Skeletal muscle tissue (tissue), 4 donors: ENCODE results near the gene FBXO34. TPM values are rescaled to one million over a fixed set of nuclear protein-coding genes. Genes with fewer than 3 reads are reported as not detected.

Experiments
- H3K27ac ChIP-seq: one replicate; pipeline ENCODE4 v1.7.0; 2013; ENCODE audit warnings: mild to moderate bottlenecking, low read depth, low read length, inconsistent platforms
- H3K27me3 ChIP-seq, 3 donors: one replicate each; pipeline ENCODE4 v1.7.0; 2013; ENCODE audit warnings: low read length in 3 of 3; ENCODE audit not compliant: control insufficient read depth in 3 of 3, insufficient read depth in 3 of 3
- H3K36me3 ChIP-seq, 3 donors: one replicate each; pipeline ENCODE4 v1.7.0; 2013; ENCODE audit warnings: low read length in 3 of 3; ENCODE audit not compliant: control insufficient read depth in 3 of 3, insufficient read depth in 3 of 3
- H3K4me1 ChIP-seq, 3 donors: one replicate each; pipeline ENCODE4 v1.7.0; 2013; ENCODE audit warnings: low read length in 3 of 3, mild to moderate bottlenecking in 3 of 3; ENCODE audit not compliant: control insufficient read depth in 3 of 3, insufficient read depth in 3 of 3
- H3K4me3 ChIP-seq, 3 donors: one replicate each; pipeline ENCODE4 v1.7.0; 2013; ENCODE audit warnings: low read length in 3 of 3
- H3K9ac ChIP-seq, 3 donors: one replicate each; pipeline ENCODE4 v1.7.0; 2013; ENCODE audit warnings: low read length in 3 of 3, mild to moderate bottlenecking in 3 of 3, moderate library complexity in 2 of 3, low read depth in 1 of 3
- H3K9me3 ChIP-seq, 3 donors: one replicate each; pipeline ENCODE4 v1.7.0; 2013; ENCODE audit warnings: low read length in 3 of 3; ENCODE audit not compliant: control insufficient read depth in 3 of 3
- total RNA-seq: library from RNA; depleted of rRNA; stranded (reverse); fragments of >200 nt; gene quantifications from one replicate; pipeline ENCODE4 v1.2.3, GENCODE V29; 2014
- donor health status: Osteomylitis.

The FBXO34 gene
- total RNA-seq, 1 donor from 2014 or later: 24.5 TPM

GRCh38 chr14:55384536-55384935 is 113.3 kb downstream of the FBXO34 start:
- no peaks in the 10 kb centered on the region for H3K9me3 ChIP-seq
- H3K4me3 ChIP-seq: no peak overlapping the region
- H3K27me3 ChIP-seq: no peaks in the 10 kb centered on the region
- H3K9ac ChIP-seq: peak overlapping the region in 1 of 3 donors; percentile 68
- peaks cover 27 to 39% (median 30%) of the 10 kb centered on the region in 3 donors for H3K36me3 ChIP-seq
- peak overlapping the region; percentile 71 for H3K27ac ChIP-seq
- H3K4me1 ChIP-seq: peaks cover 15 to 49% (median 28%) of the 10 kb centered on the region in 3 donors

- H3K36me3 ChIP-seq: peaks cover 19 to 28% (median 27%) of the 10 kb centered on the region in 3 donors
- H3K27ac ChIP-seq: peak overlapping the region; percentile 71
- no peak overlapping the region for H3K4me3 ChIP-seq
Measured at GRCh38 chr14:55386037-55386808, 115.0 kb downstream of the FBXO34 start.

GRCh38 chr14:55387121-55387520 is 115.9 kb downstream of the FBXO34 start:
- Histone ChIP-seq H3K9me3 (no peaks in the 10 kb centered on the region), H3K36me3 (peaks cover 13 to 20% (median 20%) of the 10 kb centered on the region in 3 donors), H3K4me1 (peaks cover 15 to 43% (median 28%) of the 10 kb centered on the region in 3 donors), H3K27me3 (no peaks in the 10 kb centered on the region), H3K27ac (peak overlapping the region; percentile 71), H3K4me3 (no peak overlapping the region), H3K9ac (no peak overlapping the region)

More at GRCh38 chr14:55386037-55386808, 115.0 kb downstream of the FBXO34 start:
- H3K9ac ChIP-seq: no peak overlapping the region
- H3K27me3 ChIP-seq: no peaks in the 10 kb centered on the region
- H3K9me3 ChIP-seq: no peaks in the 10 kb centered on the region
- peaks cover 15 to 49% (median 28%) of the 10 kb centered on the region in 3 donors for H3K4me1 ChIP-seq

GRCh38 chr14:55388160-55388559 is 116.9 kb downstream of the FBXO34 start:
- no peaks in the 10 kb centered on the region for H3K9me3 ChIP-seq
- peaks cover 8 to 39% (median 21%) of the 10 kb centered on the region in 3 donors for H3K4me1 ChIP-seq
- peak overlapping the region; percentile 71 for H3K27ac ChIP-seq
- no peaks in the 10 kb centered on the region for H3K27me3 ChIP-seq
- H3K4me3 ChIP-seq: no peak overlapping the region
- no peak overlapping the region for H3K9ac ChIP-seq
- peaks cover 13 to 20% (median 20%) of the 10 kb centered on the region in 3 donors for H3K36me3 ChIP-seq

- Histone ChIP-seq H3K9me3 (no peaks in the 10 kb centered on the region), H3K4me1 (peaks cover 3 to 31% (median 9%) of the 10 kb centered on the region in 3 donors), H3K27me3 (no peaks in the 10 kb centered on the region), H3K9ac (no peak overlapping the region), H3K36me3 (peaks cover 13 to 25% (median 20%) of the 10 kb centered on the region in 3 donors), H3K4me3 (no peak overlapping the region), H3K27ac (peak overlapping the region; percentile 12)
Measured at GRCh38 chr14:55389330-55389729, 118.1 kb downstream of the FBXO34 start.

GRCh38 chr14:55398679-55399078 is 127.5 kb downstream of the FBXO34 start:
- H3K27ac ChIP-seq: peak overlapping the region; percentile 70
- no peaks in the 10 kb centered on the region for H3K9me3 ChIP-seq
- H3K9ac ChIP-seq: no peak overlapping the region
- peaks cover 4 to 15% (median 13%) of the 10 kb centered on the region in 3 donors for H3K36me3 ChIP-seq
- no peaks in the 10 kb centered on the region for H3K27me3 ChIP-seq
- no peak overlapping the region for H3K4me3 ChIP-seq
- peaks cover 9 to 12% (median 10%) of the 10 kb centered on the region in 3 donors for H3K4me1 ChIP-seq

- Histone ChIP-seq H3K27me3 (no peaks in the 10 kb centered on the region), H3K4me1 (peaks cover 10 to 12% (median 11%) of the 10 kb centered on the region in 3 donors), H3K4me3 (no peak overlapping the region), H3K36me3 (peaks cover 4 to 13% (median 12%) of the 10 kb centered on the region in 3 donors), H3K27ac (peak overlapping the region; percentile 70), H3K9ac (no peak overlapping the region), H3K9me3 (no peaks in the 10 kb centered on the region)
Measured at GRCh38 chr14:55399183-55399582, 128.0 kb downstream of the FBXO34 start.

- peak overlapping the region; percentile 70 for H3K27ac ChIP-seq
Measured at GRCh38 chr14:55399852-55400251, 128.6 kb downstream of the FBXO34 start.

GRCh38 chr14:55401751-55402150 is 130.5 kb downstream of the FBXO34 start:
- Histone ChIP-seq H3K4me3 (no peak overlapping the region), H3K36me3 (no peaks in the 10 kb centered on the region), H3K27me3 (no peaks in the 10 kb centered on the region), H3K4me1 (peaks cover 15 to 29% (median 18%) of the 10 kb centered on the region in 3 donors), H3K27ac (no peak overlapping the region), H3K9ac (no peak overlapping the region), H3K9me3 (no peaks in the 10 kb centered on the region)

More at GRCh38 chr14:55399852-55400251, 128.6 kb downstream of the FBXO34 start:
- Histone ChIP-seq H3K9ac (peak overlapping the region in 1 of 3 donors; percentile 44), H3K9me3 (no peaks in the 10 kb centered on the region), H3K36me3 (peaks cover 2 to 8% (median 5%) of the 10 kb centered on the region in 3 donors), H3K4me3 (no peak overlapping the region), H3K4me1 (peaks cover 14 to 18% (median 16%) of the 10 kb centered on the region in 3 donors), H3K27me3 (no peaks in the 10 kb centered on the region)
